ENCODE measurements around the gene TSPYL4. TPM values are rescaled to one million over a fixed set of nuclear protein-coding genes. Genes with fewer than 3 reads are reported as not detected.

TSPYL4 gene
- total and polyA plus RNA-seq, 7 donors: 2.8 to 10.1 (median 6.5) TPM

- H3K27me3 ChIP-seq (ENCODE audit: insufficient read depth in 3 of 3, low read length in 2 of 3): no peaks in the 10 kb centered on the region
- H3K4me3 ChIP-seq: no peak overlapping the region
- no peaks in the 10 kb centered on the region for H3K9me3 ChIP-seq
- WGBS, 3 donors: 87 to 93% (median 92%) methylated on average over 18 of the region's 18 CpGs
- TF ChIP-seq CTCF (IDR thresholded peaks at IDR 0.05): no peak
- no peak for ATAC-seq
- H3K36me3 ChIP-seq (ENCODE audit: insufficient read depth in 1 of 2, low read depth in 1 of 2): peaks cover 0 to 6% of the 10 kb centered on the region in 2 donors
- intact Hi-C loops (cut with DNase I): no loop called here
- no peak overlapping the region for H3K27ac ChIP-seq
- peaks cover 11% of the 10 kb centered on the region for H3K4me1 ChIP-seq
- DNase-seq: no peak
These were observed 4.6 kb upstream of the TSPYL4 start for GRCh38 chr6:116258520-116258919.

- DNase-seq (no peak), ATAC-seq (no peak)
- WGBS, 3 donors: 88 to 96% (median 92%) methylated on average over 1 of the region's 1 CpG
- Histone ChIP-seq H3K27ac (no peak overlapping the region), H3K36me3 (ENCODE audit: insufficient read depth in 1 of 2, low read depth in 1 of 2) (peaks cover 0 to 6% of the 10 kb centered on the region in 2 donors), H3K4me1 (peaks cover 15% of the 10 kb centered on the region), H3K4me3 (no peak overlapping the region), H3K9me3 (no peaks in the 10 kb centered on the region), H3K27me3 (ENCODE audit: insufficient read depth in 3 of 3, low read length in 2 of 3) (no peaks in the 10 kb centered on the region)
- no peak for TF ChIP-seq CTCF (IDR thresholded peaks at IDR 0.05)
- intact Hi-C loops (cut with DNase I): no loop called here
These were observed 2.8 kb upstream of the TSPYL4 start for GRCh38 chr6:116256694-116257093.

- 52 to 59% (median 54%) methylated on average over 5 of the region's 5 CpGs for WGBS, 3 donors
- ATAC-seq (no peak), DNase-seq (no peak)
- Histone ChIP-seq H3K27me3 (ENCODE audit: insufficient read depth in 3 of 3, low read length in 2 of 3) (no peaks in the 10 kb centered on the region), H3K27ac (no peak overlapping the region), H3K9me3 (no peaks in the 10 kb centered on the region), H3K4me3 (peak overlapping the region; percentile 88), H3K4me1 (peaks cover 18% of the 10 kb centered on the region), H3K36me3 (ENCODE audit: insufficient read depth in 1 of 2, low read depth in 1 of 2) (peaks cover 0 to 6% of the 10 kb centered on the region in 2 donors)
- no peak for TF ChIP-seq CTCF (IDR thresholded peaks at IDR 0.05)
- intact Hi-C loops (cut with DNase I): no loop called here
These were observed 1.4 kb upstream of the TSPYL4 start for GRCh38 chr6:116255246-116255800.

GRCh38 chr6:116254297-116255056 is 602 bp upstream of the TSPYL4 start:
- intact Hi-C loops (cut with DNase I): no loop called here
- Histone ChIP-seq H3K36me3 (ENCODE audit: insufficient read depth in 1 of 2, low read depth in 1 of 2) (peaks cover 0 to 6% of the 10 kb centered on the region in 2 donors), H3K4me3 (peak overlapping the region; percentile 88), H3K27ac (peak overlapping the region; percentile 83), H3K27me3 (ENCODE audit: insufficient read depth in 3 of 3, low read length in 2 of 3) (no peaks in the 10 kb centered on the region), H3K4me1 (peaks cover 24% of the 10 kb centered on the region), H3K9me3 (no peaks in the 10 kb centered on the region)
- ATAC-seq (peak in 1 of 4 donors; percentile 11), DNase-seq (no peak)
- no peak for TF ChIP-seq CTCF (IDR thresholded peaks at IDR 0.05)
- 10 to 11% (median 11%) methylated on average over 4 of the region's 4 CpGs for WGBS, 3 donors

Measured in psoas muscle (tissue), 8 donors.